GM13976 (cell line): ENCODE results near the gene BIRC6.
"Not testable (repeated sequence)": the region's sequence is repeated elsewhere in the genome, so short reads cannot be mapped to it uniquely, and the experiment has no call there.

Experiments used
- DNase-seq: peaks from one replicate; pipeline ENCODE4 v3.0.0; 2012; ENCODE audit warnings: low spot score
- CTCF ChIP-seq: IDR thresholded peaks from 2 replicates; pipeline ENCODE4 v1.5.1; 2012; ENCODE audit warnings: borderline replicate concordance, mild to moderate bottlenecking; ENCODE audit not compliant: insufficient read depth; ENCODE audit errors: extremely low read depth, missing control alignments, control extremely low read depth
- in situ Hi-C: fragments of 300-500 bp; cut with MboI; formaldehyde crosslinking; loops from one replicate; pipeline ENCODE4 v1.12.0; 2022; ENCODE audit warnings: low sequenced_read_pairs, mixed read lengths, inconsistent platforms; ENCODE audit not compliant: unreplicated experiment

Gene BIRC6

GRCh38 chr2:32532341-32532740 lies 175.5 kb downstream of the BIRC6 start:
- in situ Hi-C loops = no loop called here
- no peak for DNase-seq
- TF ChIP-seq CTCF = no peak

GRCh38 chr2:32532961-32533360 lies 176.1 kb downstream of the BIRC6 start:
- no peak for DNase-seq
- in situ Hi-C loops = no loop called here
- no peak for TF ChIP-seq CTCF

- in situ Hi-C loops = no loop called here
- no peak for DNase-seq
- TF ChIP-seq CTCF = no peak
Measured at GRCh38 chr2:32534831-32535230, 178.0 kb downstream of the BIRC6 start.

GRCh38 chr2:32538735-32539134 lies 181.9 kb downstream of the BIRC6 start:
- TF ChIP-seq CTCF = no peak
- in situ Hi-C loops = no loop called here
- no peak for DNase-seq

GRCh38 chr2:32552483-32552882 lies 195.7 kb downstream of the BIRC6 start:
- DNase-seq = not testable (repeated sequence)
- in situ Hi-C loops = loop anchor here (25.0 kb wide), 2 partner anchors 835 to 1035 kb away; partner anchors contain the start of gene FAM98A

- TF ChIP-seq CTCF = peak; percentile 66
- in situ Hi-C loops = loop anchor here (25.0 kb wide), 2 partner anchors 833 to 1033 kb away; partner anchors contain the start of gene FAM98A
- peak; percentile 64 for DNase-seq
Measured at GRCh38 chr2:32553829-32554432, 197.1 kb downstream of the BIRC6 start.

GRCh38 chr2:32558492-32558891 lies 201.7 kb downstream of the BIRC6 start:
- no peak for TF ChIP-seq CTCF
- DNase-seq = no peak
- in situ Hi-C loops = loop anchor here (25.0 kb wide), 2 partner anchors 829 to 1029 kb away; partner anchors contain the start of gene FAM98A
